ENCODE measurements around the gene GUCA2A. TPM values are rescaled to one million over a fixed set of nuclear protein-coding genes. Genes with fewer than 3 reads are reported as not detected.

GUCA2A gene
- total and polyA plus RNA-seq, 2 of the 8 experiments (the other 6 are each of a cell fraction or from before 2014, with no cell fraction given), result not detected

GRCh38 chr1:42189931-42190853, 25.6 kb upstream of the GUCA2A start (continued):
- TF ChIP-seq HDAC2 (IDR thresholded peaks at IDR 0.05; ENCODE audit: borderline replicate concordance in 1 of 2, low read depth in 2 of 2, low read length in 2 of 2) (no peak), CEBPB (IDR thresholded peaks at IDR 0.05; ENCODE audit: low read depth, low read length) (no peak), YY1 (IDR thresholded peaks at IDR 0.05; ENCODE audit: low read depth, low read length) (no peak), NRF1 (IDR thresholded peaks at IDR 0.05; ENCODE audit: low read depth, low read length) (no peak), CHD7 (IDR thresholded peaks at IDR 0.05; ENCODE audit: insufficient replicate concordance, low read length) (no peak), SIRT6 (IDR thresholded peaks at IDR 0.05; ENCODE audit: low read length) (no peak), FOSL1 (IDR thresholded peaks at IDR 0.05; ENCODE audit: insufficient read depth, low read depth, low read length) (no peak), TCF12 (IDR thresholded peaks at IDR 0.05; ENCODE audit: low read depth, low read length) (no peak)

Measured in H1 (cell line).